GM06990 (cell line): ENCODE measurements around the gene RNF135.
"Not testable (repeated sequence)": the region's sequence is repeated elsewhere in the genome, so short reads cannot be mapped to it uniquely, and the experiment has no call there.

Experiments used
- DNase-seq: peaks from one replicate; pipeline ENCODE4 v3.0.0-alpha.2; 2011; ENCODE audit not compliant: insufficient read length; ENCODE audit errors: extremely low read depth
- H3K27me3 ChIP-seq: replicated peaks from 2 replicates; pipeline ENCODE4 v1.6.0; 2011; ENCODE audit warnings: low read length; ENCODE audit not compliant: control insufficient read depth, insufficient read depth
- H3K36me3 ChIP-seq: 2 replicates; pipeline ENCODE4 v1.5.1; 2011; ENCODE audit warnings: low read length; ENCODE audit not compliant: control insufficient read depth, insufficient read depth
- H3K4me3 ChIP-seq: replicated peaks from 2 replicates; pipeline ENCODE4 v1.5.1; 2011; ENCODE audit warnings: low read depth, mild to moderate bottlenecking, control low read depth, low read length
- CTCF ChIP-seq: IDR thresholded peaks from 2 replicates; pipeline ENCODE4 v1.5.1; 2011; ENCODE audit warnings: low read length, control low read depth, mild to moderate bottlenecking, inconsistent platforms; ENCODE audit not compliant: insufficient read depth, poor library complexity, severe bottlenecking

The RNF135 gene

DNA sequence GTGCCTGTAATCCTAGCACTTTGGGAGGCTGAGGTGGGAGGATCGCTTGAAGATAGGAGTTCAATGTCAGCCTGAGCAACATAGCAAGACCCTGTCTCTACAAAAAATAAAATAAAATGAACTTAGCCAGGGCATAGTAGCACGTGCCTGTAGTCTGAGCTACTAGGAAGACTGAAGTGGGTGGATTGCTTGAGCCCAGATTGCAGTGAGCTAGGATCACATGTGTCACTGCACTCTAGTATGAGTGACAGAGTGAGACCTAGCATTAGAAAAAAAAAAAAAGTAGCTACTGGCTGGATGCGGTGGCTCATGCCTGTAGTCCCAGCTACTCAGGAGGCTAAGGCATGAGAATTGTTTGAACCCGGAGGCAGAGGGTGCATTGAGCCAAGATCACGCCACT is 43.1 kb upstream of the RNF135 start:
- TF ChIP-seq CTCF: no peak
- Histone ChIP-seq H3K4me3 (no peak overlapping the region), H3K36me3 (no peaks in the 10 kb centered on the region), H3K27me3 (no peaks in the 10 kb centered on the region)
- DNase-seq: no peak

DNA sequence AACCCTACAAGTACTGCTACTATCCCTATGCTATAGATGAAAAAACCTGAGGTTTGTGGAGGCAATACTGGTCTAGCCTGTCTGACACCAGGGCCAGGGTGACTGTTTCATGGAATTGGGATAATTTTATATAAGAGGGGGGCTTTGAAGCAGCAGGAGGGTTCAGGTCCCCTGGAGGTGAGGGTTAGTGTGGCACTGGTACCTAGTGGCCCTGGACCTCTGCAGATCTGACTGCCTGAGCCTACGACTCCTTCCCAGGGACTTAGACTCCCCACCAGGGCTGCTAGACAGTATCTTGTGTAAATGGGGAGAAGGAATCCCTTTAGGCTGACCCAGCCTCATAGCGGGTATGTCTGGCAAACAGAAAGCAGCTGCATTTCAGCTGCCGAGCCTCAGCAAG is 42.3 kb upstream of the RNF135 start:
- no peak for TF ChIP-seq CTCF
- H3K27me3 ChIP-seq: no peaks in the 10 kb centered on the region
- DNase-seq: no peak
- no peaks in the 10 kb centered on the region for H3K36me3 ChIP-seq
- H3K4me3 ChIP-seq: no peak overlapping the region

- H3K36me3 ChIP-seq: no peaks in the 10 kb centered on the region
- no peak for DNase-seq
- no peak overlapping the region for H3K4me3 ChIP-seq
- no peak for TF ChIP-seq CTCF
- no peaks in the 10 kb centered on the region for H3K27me3 ChIP-seq
These were observed 41.7 kb upstream of the RNF135 start for GRCh38 chr17:30929081-30929633.

- H3K27me3 ChIP-seq, DNase-seq, H3K36me3 ChIP-seq: not testable (repeated sequence)
These were observed 41.0 kb upstream of the RNF135 start for GRCh38 chr17:30929861-30930260.

DNA sequence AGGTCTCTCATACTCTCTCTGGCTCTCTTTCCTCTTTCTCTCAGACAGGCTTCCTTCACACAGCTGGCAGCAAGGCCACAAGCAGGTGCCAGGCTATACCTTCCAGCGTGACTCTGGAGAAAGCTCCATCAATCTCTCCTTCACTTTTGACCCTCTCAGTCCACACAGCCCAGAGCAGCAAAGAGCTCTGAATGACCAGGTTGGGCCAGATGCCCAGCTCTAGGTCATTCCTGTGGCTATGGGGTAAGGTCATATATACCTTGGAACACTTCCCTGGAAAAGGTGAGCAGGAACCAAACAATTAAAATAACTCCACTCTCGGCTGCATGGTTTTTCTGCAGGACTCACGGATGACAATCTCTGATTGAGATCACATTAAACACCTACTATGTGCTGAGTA is 40.3 kb upstream of the RNF135 start:
- Histone ChIP-seq H3K36me3 (no peaks in the 10 kb centered on the region), H3K4me3 (no peak overlapping the region), H3K27me3 (no peaks in the 10 kb centered on the region)
- no peak for TF ChIP-seq CTCF
- no peak for DNase-seq

More at GRCh38 chr17:30929861-30930260, 41.0 kb upstream of the RNF135 start:
- not testable (repeated sequence) for H3K4me3 ChIP-seq

DNA sequence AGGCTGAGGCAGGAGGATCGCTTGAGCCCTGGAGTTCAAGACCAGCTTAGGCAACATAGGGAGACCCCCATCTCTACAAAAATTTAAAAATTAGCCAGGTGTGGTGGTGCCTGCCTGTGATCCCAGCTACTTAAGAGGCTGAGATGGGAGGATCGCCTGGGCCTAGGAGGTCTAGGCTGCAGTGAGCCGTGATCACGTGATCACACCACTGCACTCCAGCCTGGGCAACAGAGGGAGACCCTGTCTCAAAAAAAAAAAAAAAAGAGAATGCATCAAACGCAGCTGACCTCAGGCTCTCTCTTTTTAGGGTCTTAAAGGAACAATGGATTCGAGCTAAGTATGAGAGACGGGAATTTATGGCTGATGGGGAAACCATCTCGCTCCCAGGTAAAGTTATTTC is 39.3 kb upstream of the RNF135 start:
- H3K36me3 ChIP-seq, DNase-seq, H3K27me3 ChIP-seq, H3K4me3 ChIP-seq: not testable (repeated sequence)

- H3K4me3 ChIP-seq: no peak overlapping the region
- no peak for TF ChIP-seq CTCF
- no peak for DNase-seq
- H3K27me3 ChIP-seq: no peaks in the 10 kb centered on the region
- H3K36me3 ChIP-seq: no peaks in the 10 kb centered on the region
These were observed 36.9 kb upstream of the RNF135 start for GRCh38 chr17:30933966-30934365.
